ENCODE measurements around the gene WDR31. TPM values are rescaled to one million over a fixed set of nuclear protein-coding genes. Genes with fewer than 3 reads are reported as not detected.

The WDR31 gene
- total RNA-seq, 1 donor from 2014 or later: 1.6 TPM

DNA sequence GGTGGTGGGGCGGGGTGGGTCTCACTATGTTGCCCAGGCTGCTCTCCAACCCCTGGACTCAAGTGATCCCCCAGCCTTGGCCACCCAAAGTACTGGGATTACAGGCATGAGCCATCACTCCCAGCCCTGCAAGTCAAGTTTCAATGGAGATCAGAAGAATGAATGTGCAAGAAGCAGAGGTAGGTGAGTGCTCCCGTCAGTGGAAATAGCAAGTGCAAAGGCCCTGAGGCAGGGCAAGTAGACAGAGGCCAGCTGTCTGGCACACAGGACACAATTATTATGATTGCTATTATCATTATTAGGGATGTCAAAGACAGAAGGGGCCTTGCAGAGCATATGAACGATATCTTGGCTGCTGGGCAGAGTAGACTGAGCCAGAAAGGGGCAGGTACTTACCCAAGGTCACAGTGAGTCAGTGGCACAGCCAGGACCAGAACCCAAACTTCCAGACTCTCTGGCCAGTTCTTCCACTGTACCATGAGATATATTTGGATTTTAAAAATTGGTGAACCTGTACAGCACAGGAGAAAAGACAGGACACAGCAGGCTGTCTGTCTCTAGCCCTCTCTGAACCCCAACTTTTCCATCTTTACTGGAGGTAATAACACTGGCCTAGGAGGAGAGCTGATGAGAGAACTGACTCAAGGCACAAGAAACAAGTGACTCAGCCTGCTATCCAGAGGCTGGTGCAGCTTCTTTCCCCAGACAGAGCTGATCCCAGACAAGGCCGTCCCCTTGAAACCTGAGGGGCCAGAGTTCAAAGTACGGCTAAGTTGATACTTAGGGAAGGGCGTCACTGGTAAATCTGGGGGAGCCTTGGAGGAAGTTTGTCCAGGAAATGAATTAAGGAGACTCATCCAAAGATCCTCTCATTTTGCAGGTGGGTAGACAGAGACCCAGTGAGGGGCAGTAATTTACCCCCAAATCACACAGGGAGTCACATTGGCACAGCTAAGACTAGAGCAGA, 35.3 kb upstream of the WDR31 start:
- Histone ChIP-seq H3K79me2 (ENCODE audit: insufficient read depth, low read length) (no peaks in the 10 kb centered on the region), H3K9me3 (ENCODE audit: insufficient read depth, low read depth, low read length) (no peaks in the 10 kb centered on the region), H4K20me1 (ENCODE audit: insufficient read depth, low read length) (peaks cover 11% of the 10 kb centered on the region), H3K27me3 (ENCODE audit: insufficient read depth, low read length) (no peaks in the 10 kb centered on the region), H3K36me3 (ENCODE audit: insufficient read depth, low read length) (no peaks in the 10 kb centered on the region), H2AFZ (ENCODE audit: low read depth, low read length) (no peak overlapping the region), H3K27ac (ENCODE audit: low read depth, low read length) (no peak overlapping the region), H3K4me1 (ENCODE audit: insufficient read depth, low read length) (peaks cover 6% of the 10 kb centered on the region), H3K4me2 (ENCODE audit: low read length) (peak overlapping the region; percentile 97), H3K9ac (ENCODE audit: low read length) (no peak overlapping the region), H3K4me3 (ENCODE audit: insufficient read depth, low read depth, low read length) (no peak overlapping the region)
- Mint-ChIP-seq H3K9me3 (ENCODE audit: unreplicated experiment) (no peaks in the 10 kb centered on the region), H3K27ac (ENCODE audit: unreplicated experiment) (peak overlapping the region; percentile 34), H3K27me3 (ENCODE audit: low read depth, unreplicated experiment) (no peaks in the 10 kb centered on the region), H3K4me1 (ENCODE audit: low read depth, unreplicated experiment) (peaks cover 6% of the 10 kb centered on the region), H3K4me3 (ENCODE audit: unreplicated experiment) (peak overlapping the region; percentile 85), H3K36me3 (ENCODE audit: low read depth, unreplicated experiment) (no peaks in the 10 kb centered on the region)
- FAIRE-seq (no peak), DNase-seq (ENCODE audit: low read depth) (no peak)
- TF ChIP-seq, protein P1, sequence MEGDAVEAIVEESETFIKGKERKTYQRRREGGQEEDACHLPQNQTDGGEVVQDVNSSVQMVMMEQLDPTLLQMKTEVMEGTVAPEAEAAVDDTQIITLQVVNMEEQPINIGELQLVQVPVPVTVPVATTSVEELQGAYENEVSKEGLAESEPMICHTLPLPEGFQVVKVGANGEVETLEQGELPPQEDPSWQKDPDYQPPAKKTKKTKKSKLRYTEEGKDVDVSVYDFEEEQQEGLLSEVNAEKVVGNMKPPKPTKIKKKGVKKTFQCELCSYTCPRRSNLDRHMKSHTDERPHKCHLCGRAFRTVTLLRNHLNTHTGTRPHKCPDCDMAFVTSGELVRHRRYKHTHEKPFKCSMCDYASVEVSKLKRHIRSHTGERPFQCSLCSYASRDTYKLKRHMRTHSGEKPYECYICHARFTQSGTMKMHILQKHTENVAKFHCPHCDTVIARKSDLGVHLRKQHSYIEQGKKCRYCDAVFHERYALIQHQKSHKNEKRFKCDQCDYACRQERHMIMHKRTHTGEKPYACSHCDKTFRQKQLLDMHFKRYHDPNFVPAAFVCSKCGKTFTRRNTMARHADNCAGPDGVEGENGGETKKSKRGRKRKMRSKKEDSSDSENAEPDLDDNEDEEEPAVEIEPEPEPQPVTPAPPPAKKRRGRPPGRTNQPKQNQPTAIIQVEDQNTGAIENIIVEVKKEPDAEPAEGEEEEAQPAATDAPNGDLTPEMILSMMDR (IDR thresholded peaks at IDR 0.05; ENCODE audit: insufficient read depth, low read depth, low read length): no peak
- TF ChIP-seq EZH2 (IDR thresholded peaks at IDR 0.05; ENCODE audit: insufficient read depth, low read length): no peak

DNA sequence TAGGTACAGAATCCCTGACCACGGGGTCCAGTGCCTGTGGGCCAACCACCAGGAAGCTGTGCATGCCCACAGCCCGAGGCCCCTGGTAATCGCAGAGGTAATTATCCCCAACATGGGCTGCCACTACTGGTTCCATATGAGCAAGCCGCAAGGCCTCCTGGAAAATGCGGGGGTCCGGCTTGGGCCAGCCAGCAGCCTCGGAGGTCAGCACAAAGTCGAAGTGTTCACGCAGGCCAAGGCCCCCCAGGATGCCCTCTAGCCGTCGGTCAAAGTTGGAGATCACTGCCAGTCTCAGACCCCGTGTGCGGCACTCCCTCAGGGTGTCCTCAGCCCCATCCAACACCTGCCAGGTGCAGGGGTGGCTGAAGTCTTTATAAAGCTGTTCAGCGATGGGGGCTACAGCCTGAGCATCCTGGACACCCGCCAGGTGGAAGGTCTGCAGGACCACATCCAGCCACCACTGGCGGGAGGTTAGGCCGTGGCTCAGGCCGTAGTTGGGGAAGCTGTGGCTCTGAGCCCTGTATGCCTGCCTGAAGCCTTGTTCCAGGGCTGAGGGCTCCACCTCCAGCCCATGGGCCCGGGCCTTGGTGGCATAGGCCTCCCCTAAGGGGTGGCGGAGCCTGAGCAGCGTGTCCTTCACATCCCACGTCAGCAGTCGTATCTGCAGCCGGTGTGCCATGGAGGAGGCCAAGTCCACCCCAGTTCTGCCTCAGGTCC, 33.8 kb upstream of the WDR31 start:
- no peak overlapping the region for H3K27ac Mint-ChIP-seq (ENCODE audit: unreplicated experiment)
- H3K36me3 Mint-ChIP-seq (ENCODE audit: low read depth, unreplicated experiment): no peaks in the 10 kb centered on the region
- Histone ChIP-seq H3K4me2 (ENCODE audit: low read length) (no peak overlapping the region), H2AFZ (ENCODE audit: low read depth, low read length) (no peak overlapping the region), H3K9ac (ENCODE audit: low read length) (no peak overlapping the region), H3K27ac (ENCODE audit: low read depth, low read length) (no peak overlapping the region), H3K4me3 (ENCODE audit: insufficient read depth, low read depth, low read length) (no peak overlapping the region), H3K4me1 (ENCODE audit: insufficient read depth, low read length) (peaks cover 6% of the 10 kb centered on the region), H4K20me1 (ENCODE audit: insufficient read depth, low read length) (peaks cover 11% of the 10 kb centered on the region), H3K9me3 (ENCODE audit: insufficient read depth, low read depth, low read length) (no peaks in the 10 kb centered on the region), H3K79me2 (ENCODE audit: insufficient read depth, low read length) (no peaks in the 10 kb centered on the region), H3K27me3 (ENCODE audit: insufficient read depth, low read length) (no peaks in the 10 kb centered on the region), H3K36me3 (ENCODE audit: insufficient read depth, low read length) (no peaks in the 10 kb centered on the region)
- TF ChIP-seq, protein P1 (IDR thresholded peaks at IDR 0.05; ENCODE audit: insufficient read depth, low read depth, low read length): no peak
- TF ChIP-seq EZH2 (IDR thresholded peaks at IDR 0.05; ENCODE audit: insufficient read depth, low read length): no peak
- H3K4me1 Mint-ChIP-seq (ENCODE audit: low read depth, unreplicated experiment): peaks cover 6% of the 10 kb centered on the region
- H3K4me3 Mint-ChIP-seq (ENCODE audit: unreplicated experiment): no peak overlapping the region
- no peak for FAIRE-seq
- no peaks in the 10 kb centered on the region for H3K27me3 Mint-ChIP-seq (ENCODE audit: low read depth, unreplicated experiment)
- H3K9me3 Mint-ChIP-seq (ENCODE audit: unreplicated experiment): no peaks in the 10 kb centered on the region
- no peak for DNase-seq (ENCODE audit: low read depth)

Data from astrocyte (in vitro differentiated cells and primary cell).